Keratinocyte (primary cell): Measurements from ENCODE around the gene KLHDC4. TPM values are rescaled to one million over a fixed set of nuclear protein-coding genes. Genes with fewer than 3 reads are reported as not detected.

Experiments
- DNase-seq: peaks from one replicate; pipeline ENCODE4 v3.0.0-alpha.2; 2011; ENCODE audit warnings: low read depth, missing footprints, low spot score
- FAIRE-seq: peaks from 2 replicates; lab custom pipeline; 2011; peaks lifted over from hg19 to GRCh38; lab: Jason Lieb, UNC
- H2AFZ ChIP-seq: 2 replicates; pipeline ENCODE4 v1.6.0; 2012; ENCODE audit warnings: low read length, control low read depth, inconsistent platforms; ENCODE audit not compliant: control insufficient read depth
- H3K27ac ChIP-seq: 2 replicates; pipeline ENCODE4 v1.5.1; 2011; ENCODE audit warnings: low read length; ENCODE audit not compliant: control insufficient read depth, insufficient read depth
- H3K27me3 ChIP-seq: 3 replicates; pipeline ENCODE4 v1.6.0; 2011; ENCODE audit warnings: low read length; ENCODE audit not compliant: control insufficient read depth, insufficient read depth; ENCODE audit errors: extremely low read depth
- H3K36me3 ChIP-seq, 2 experiments: 2 replicates in 1 of 2; 3 replicates in 1 of 2; pipeline ENCODE4 v1.5.1; 2011; ENCODE audit warnings: low read length in 2 of 2, mild to moderate bottlenecking in 1 of 2; ENCODE audit not compliant: control insufficient read depth in 2 of 2, insufficient read depth in 2 of 2; ENCODE audit errors: extremely low read depth in 1 of 2
- H3K4me1 ChIP-seq: 3 replicates; pipeline ENCODE4 v1.5.1; 2011; ENCODE audit warnings: low read length; ENCODE audit not compliant: control insufficient read depth, insufficient read depth; ENCODE audit errors: extremely low read depth
- H3K4me2 ChIP-seq: 3 replicates; pipeline ENCODE4 v1.6.0; 2011; ENCODE audit warnings: low read depth, low read length; ENCODE audit not compliant: control insufficient read depth, insufficient read depth; ENCODE audit errors: extremely low read depth
- H3K4me3 ChIP-seq, 3 experiments: fragments of 200-600 bp in 1 of 3; sonication (generic) in 1 of 3; 2 replicates in 2 of 3; 3 replicates in 1 of 3; pipeline ENCODE4 v1.5.1; 2011 to 2016; ENCODE audit warnings: low read length in 3 of 3, mild to moderate bottlenecking in 3 of 3, control low read depth in 2 of 3, inconsistent platforms in 1 of 3, low read depth in 1 of 3, mixed read lengths in 1 of 3, mixed run types in 1 of 3, moderate library complexity in 1 of 3; ENCODE audit not compliant: control insufficient read depth in 2 of 3, insufficient read depth in 2 of 3; ENCODE audit errors: extremely low read depth in 1 of 3
- H3K79me2 ChIP-seq: 2 replicates; pipeline ENCODE4 v1.6.0; 2012; ENCODE audit warnings: low read length; ENCODE audit not compliant: control insufficient read depth, insufficient read depth
- H3K9ac ChIP-seq: 3 replicates; pipeline ENCODE4 v1.6.0; 2011; ENCODE audit warnings: low read length; ENCODE audit not compliant: control insufficient read depth, insufficient read depth; ENCODE audit errors: extremely low read depth
- H3K9me1 ChIP-seq: 3 replicates; pipeline ENCODE4 v1.6.0; 2011; ENCODE audit warnings: low read length; ENCODE audit not compliant: control insufficient read depth, insufficient read depth; ENCODE audit errors: extremely low read depth
- H3K9me3 ChIP-seq: 2 replicates; pipeline ENCODE4 v1.5.1; 2012; ENCODE audit warnings: low read depth, low read length; ENCODE audit not compliant: control insufficient read depth
- H4K20me1 ChIP-seq: 3 replicates; pipeline ENCODE4 v1.6.0; 2011; ENCODE audit warnings: low read length; ENCODE audit not compliant: control insufficient read depth, insufficient read depth; ENCODE audit errors: extremely low read depth
- CTCF ChIP-seq, 3 experiments: IDR thresholded peaks in 1 of 3; conservative IDR thresholded peaks in 1 of 3; optimal IDR thresholded peaks in 1 of 3; 2 replicates in 2 of 3; 3 replicates in 1 of 3; pipeline versions ENCODE3 to v1.5.1; 2011; ENCODE audit warnings: low read length in 3 of 3, mild to moderate bottlenecking in 3 of 3, moderate library complexity in 2 of 3, control low read depth in 1 of 3, inconsistent platforms in 1 of 3; ENCODE audit not compliant: insufficient read depth in 2 of 3; ENCODE audit errors: extremely low read depth in 1 of 3
- EZH2 ChIP-seq: IDR thresholded peaks from one replicate; pipeline ENCODE4 v1.6.1; 2012; ENCODE audit warnings: inconsistent platforms, mild to moderate bottlenecking, low read length, moderate library complexity
- dilution Hi-C: fragments of 300-500 bp; cut with MboI; formaldehyde crosslinking; loops from one replicate; pipeline ENCODE4 v1.7.0; 2020; ENCODE audit warnings: low sequenced_read_pairs; ENCODE audit not compliant: extremely low pct_ligation_motif_present
- polyA plus RNA-seq, 5 experiments: library from polyadenylated mRNA; depleted of rRNA in 3 of 5; stranded (reverse) in 3 of 5; stranded (forward) in 1 of 5; unstranded in 1 of 5; fragments of >200 nt; gene quantifications; 1 replicate in 1 of 5; 2 replicates in 3 of 5; 3 replicates in 1 of 5; pipeline versions ENCODE4 v1.2.1 to v1.2.3, GENCODE V29; 2011 to 2012; ENCODE audit warnings: missing spikeins in 2 of 5, low read depth in 1 of 5, low replicate concordance in 1 of 5

KLHDC4 gene
- polyA plus RNA-seq, 1 donor (not counting 4 experiments of a cell fraction or from before 2014, with no cell fraction given), result 13.4 TPM

- Histone ChIP-seq H3K79me2 (no peaks in the 10 kb centered on the region), H3K4me3 (no peak overlapping the region), H3K4me1 (peaks cover 24% of the 10 kb centered on the region), H2AFZ (no peak overlapping the region), H4K20me1 (no peaks in the 10 kb centered on the region), H3K27me3 (no peaks in the 10 kb centered on the region), H3K9ac (no peak overlapping the region), H3K36me3 (no peaks in the 10 kb centered on the region), H3K9me3 (no peaks in the 10 kb centered on the region), H3K27ac (no peak overlapping the region), H3K4me2 (no peak overlapping the region), H3K9me1 (no peaks in the 10 kb centered on the region)
- dilution Hi-C loops, result no loop called here
- no peak for DNase-seq
- TF ChIP-seq EZH2 (no peak), CTCF (optimal IDR thresholded peaks at IDR 0.05 in 1 of 3, IDR thresholded peaks at IDR 0.05 in 1 of 3, conservative IDR thresholded peaks at IDR 0.05 in 1 of 3; ENCODE audit: extremely low read depth in 1 of 3, insufficient read depth in 2 of 3, low read length in 3 of 3) (no peak)
- no peak for FAIRE-seq
These were observed 36.0 kb upstream of the KLHDC4 start for GRCh38 chr16:87801679-87802259.

DNA sequence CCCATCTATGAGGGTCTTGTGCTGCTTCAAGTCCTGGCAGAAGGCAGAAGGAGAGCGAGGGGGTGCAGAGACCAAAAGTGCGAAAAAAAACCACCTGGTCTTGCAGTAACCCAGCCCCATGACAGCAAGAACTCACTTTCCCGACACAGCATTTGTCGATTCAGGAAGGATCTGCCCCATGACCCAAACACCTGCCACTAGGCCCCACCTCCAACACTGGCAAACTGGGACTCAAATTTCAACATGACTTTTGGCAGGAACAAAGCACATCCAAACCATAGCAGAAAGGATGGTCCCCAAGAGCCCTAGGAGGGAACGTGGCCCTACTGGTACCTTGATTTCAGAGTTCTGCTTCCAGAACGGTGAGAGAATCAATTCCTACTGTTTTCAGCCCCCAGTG is 34.7 kb upstream of the KLHDC4 start:
- Histone ChIP-seq H3K27ac (no peak overlapping the region), H3K4me3 (no peak overlapping the region), H3K9me3 (no peaks in the 10 kb centered on the region), H3K79me2 (no peaks in the 10 kb centered on the region), H2AFZ (no peak overlapping the region), H4K20me1 (no peaks in the 10 kb centered on the region), H3K9ac (no peak overlapping the region), H3K4me2 (no peak overlapping the region), H3K27me3 (no peaks in the 10 kb centered on the region), H3K4me1 (peaks cover 13% of the 10 kb centered on the region), H3K9me1 (no peaks in the 10 kb centered on the region), H3K36me3 (no peaks in the 10 kb centered on the region)
- dilution Hi-C loops, result no loop called here
- TF ChIP-seq EZH2 (no peak), CTCF (optimal IDR thresholded peaks at IDR 0.05 in 1 of 3, IDR thresholded peaks at IDR 0.05 in 1 of 3, conservative IDR thresholded peaks at IDR 0.05 in 1 of 3; ENCODE audit: extremely low read depth in 1 of 3, insufficient read depth in 2 of 3, low read length in 3 of 3) (no peak)
- DNase-seq (no peak), FAIRE-seq (no peak)
